Adrenal gland (tissue), 12 donors: ENCODE measurements around the gene CD164. TPM values are rescaled to one million over a fixed set of nuclear protein-coding genes. Genes with fewer than 3 reads are reported as not detected.

ENCODE experiments used
- DNase-seq, 7 donors: peaks; one replicate each; pipeline ENCODE4 v3.0.0-alpha.2; 2019 to 2020
- H3K27ac ChIP-seq, 5 donors: fragments of 200-600 bp; sonication (generic) in 4 of 5; 1 replicate in 3 of 5; 2 replicates in 2 of 5; pipeline versions ENCODE4 v1.5.1 to v1.8.0; 2016 to 2020; ENCODE audit warnings: mild to moderate bottlenecking in 1 of 5
- H3K27me3 ChIP-seq: fragments of 200-600 bp; 2 replicates; pipeline ENCODE4 v1.8.0; 2021
- H3K36me3 ChIP-seq, 2 donors: fragments of 200-600 bp; replicated peaks in 1 of 2; 1 replicate in 1 of 2; 2 replicates in 1 of 2; pipeline versions ENCODE4 v1.5.1 to v1.8.0; 2018 to 2022
- H3K4me1 ChIP-seq, 2 donors: fragments of 200-600 bp; replicated peaks in 1 of 2; 1 replicate in 1 of 2; 2 replicates in 1 of 2; pipeline versions ENCODE4 v1.5.1 to v1.8.0; 2018 to 2021
- H3K4me3 ChIP-seq, 4 donors: fragments of 200-600 bp; sonication (generic) in 3 of 4; one replicate each; pipeline ENCODE4 v1.5.1; 2016 to 2018
- H3K9me3 ChIP-seq, 3 donors: fragments of 200-600 bp; sonication (generic) in 1 of 3; replicated peaks in 1 of 3; 1 replicate in 2 of 3; 2 replicates in 1 of 3; pipeline versions ENCODE4 v1.5.1 to v1.8.0; 2016 to 2021
- CTCF ChIP-seq, 6 experiments: fragments of 450-650 bp in 4 of 6; fragments of 200-600 bp in 2 of 6; sonication (generic) in 1 of 6; IDR thresholded peaks; 1 replicate in 5 of 6; 2 replicates in 1 of 6; pipeline versions ENCODE4 v1.5.1 to v1.8.0; 2016 to 2021; ENCODE audit warnings: antibody characterized with exemption in 6 of 6, mild to moderate bottlenecking in 2 of 6, moderate library complexity in 1 of 6
- POLR2A ChIP-seq, 2 donors: fragments of 450-650 bp; IDR thresholded peaks; one replicate each; pipeline ENCODE4 v1.6.1; 2017; ENCODE audit warnings: antibody characterized with exemption in 2 of 2, mild to moderate bottlenecking in 2 of 2, moderate library complexity in 1 of 2
- whole genome bisulfite sequencing, 4 donors: extraction: QIAGEN DNeasy Blood & Tissue Kit in 2 of 4; methylation state at CpG; one replicate each; pipeline versions ENCODE4 v1.1.5 to v1.1.7; 2013 to 2017; 5-methylcytosine and 5-hydroxymethylcytosine counted together
- intact Hi-C, 2 donors: fragments of 100-400 bp; cut with DNase I; formaldehyde crosslinking; loops; one replicate each; pipeline versions ENCODE4 v1.14.1 to v1.15.0; 2022 to 2023
- polyA plus RNA-seq, 3 donors: library from polyadenylated mRNA; stranded (reverse); fragments of 200-250 nt in 2 of 3; fragments of 350-450 nt in 1 of 3; fragmentation: Illumina TruSeq in 1 of 3; extraction: RNeasy Lipid Tissue Mini Kit (QIAGEN cat#74804) in 1 of 3; gene quantifications; one replicate each; pipeline ENCODE4 v1.2.3, GENCODE V29; 2013 to 2014
- total RNA-seq, 9 donors: library from RNA; depleted of rRNA in 4 of 9; stranded (reverse); fragments of >200 nt in 4 of 9; fragments of 120-200 nt in 1 of 9; fragmentation: NEBNext Ultra II Directional in 1 of 9; extraction: Animal tissue kit (Norgen Biotek cat#: 25700) in 1 of 9; gene quantifications; one replicate each; pipeline versions ENCODE4 v1.1.0 to v1.2.4, GENCODE V29; 2013 to 2023
- donor health status: healthy with polysubstance abuse.
- donor health status: Bipolar disorder and iron deficiency.
- donor health status: DM: yes; HTN: yes; CAD: no.
- donor health status: DM: no; HTN: no; CAD: no.
- donor health status: DM: no; HTN: no; CAD: no.
- donor health status: DM: yes; HTN: yes; CAD: no.

Gene CD164
- total and polyA plus RNA-seq, 12 donors: 89.3 to 358 (median 237) TPM

GRCh38 chr6:109424946-109425345 is 42.7 kb upstream of the CD164 start:
- Histone ChIP-seq H3K27ac (no peak overlapping the region), H3K27me3 (no peaks in the 10 kb centered on the region), H3K36me3 (no peaks in the 10 kb centered on the region), H3K9me3 (no peaks in the 10 kb centered on the region), H3K4me1 (peaks cover 5 to 13% of the 10 kb centered on the region in 2 donors), H3K4me3 (no peak overlapping the region)
- no peak for DNase-seq
- no peak for TF ChIP-seq POLR2A (IDR thresholded peaks at IDR 0.05)
- TF ChIP-seq CTCF (IDR thresholded peaks at IDR 0.05): no peak
- intact Hi-C loops: no loop called here
- WGBS, 4 donors: 63 to 78% (median 71%) methylated on average over 2 of the region's 2 CpGs

GRCh38 chr6:109421184-109421583 is 38.9 kb upstream of the CD164 start:
- H3K4me3 ChIP-seq: no peak overlapping the region
- WGBS, 4 donors: 77 to 97% (median 83%) methylated on average over 1 of the region's 1 CpG
- no peaks in the 10 kb centered on the region for H3K27me3 ChIP-seq
- intact Hi-C loops: no loop called here
- DNase-seq: no peak
- no peaks in the 10 kb centered on the region for H3K36me3 ChIP-seq
- peaks cover 5 to 14% of the 10 kb centered on the region in 2 donors for H3K4me1 ChIP-seq
- TF ChIP-seq POLR2A (IDR thresholded peaks at IDR 0.05) (no peak), CTCF (IDR thresholded peaks at IDR 0.05) (no peak)
- H3K27ac ChIP-seq: no peak overlapping the region
- H3K9me3 ChIP-seq: no peaks in the 10 kb centered on the region

GRCh38 chr6:109420751-109421150 is 38.5 kb upstream of the CD164 start:
- Histone ChIP-seq H3K9me3 (no peaks in the 10 kb centered on the region), H3K4me3 (no peak overlapping the region), H3K4me1 (peaks cover 5 to 14% of the 10 kb centered on the region in 2 donors), H3K36me3 (no peaks in the 10 kb centered on the region), H3K27ac (no peak overlapping the region), H3K27me3 (no peaks in the 10 kb centered on the region)
- no peak for DNase-seq
- WGBS, 4 donors: 39 to 64% (median 59%) methylated on average over 1 of the region's 1 CpG
- no peak for TF ChIP-seq POLR2A (IDR thresholded peaks at IDR 0.05)
- no peak for TF ChIP-seq CTCF (IDR thresholded peaks at IDR 0.05)
- intact Hi-C loops: no loop called here

GRCh38 chr6:109417646-109418045 is 35.4 kb upstream of the CD164 start:
- intact Hi-C loops: no loop called here
- H3K27me3 ChIP-seq: no peaks in the 10 kb centered on the region
- TF ChIP-seq CTCF (IDR thresholded peaks at IDR 0.05): no peak
- no peak for TF ChIP-seq POLR2A (IDR thresholded peaks at IDR 0.05)
- H3K4me3 ChIP-seq: no peak overlapping the region
- 47 to 61% (median 55%) methylated on average over 4 of the region's 4 CpGs for WGBS, 4 donors
- H3K4me1 ChIP-seq: peaks cover 0 to 6% of the 10 kb centered on the region in 2 donors
- no peak overlapping the region for H3K27ac ChIP-seq
- no peaks in the 10 kb centered on the region for H3K9me3 ChIP-seq
- no peaks in the 10 kb centered on the region for H3K36me3 ChIP-seq
- DNase-seq: no peak
